DMS53 treated with DMSO at 0.1 percent for 48 hours (cell line): ENCODE data around the gene MED27.
"Not testable (repeated sequence)": the region's sequence is repeated elsewhere in the genome, so short reads cannot be mapped to it uniquely, and the experiment has no call there.

Source experiments
- DNase-seq: peaks from one replicate; lab custom pipeline; 2025; ENCODE audit not compliant: unreplicated experiment; lab: John Stamatoyannopoulos, UW

The MED27 gene

DNA sequence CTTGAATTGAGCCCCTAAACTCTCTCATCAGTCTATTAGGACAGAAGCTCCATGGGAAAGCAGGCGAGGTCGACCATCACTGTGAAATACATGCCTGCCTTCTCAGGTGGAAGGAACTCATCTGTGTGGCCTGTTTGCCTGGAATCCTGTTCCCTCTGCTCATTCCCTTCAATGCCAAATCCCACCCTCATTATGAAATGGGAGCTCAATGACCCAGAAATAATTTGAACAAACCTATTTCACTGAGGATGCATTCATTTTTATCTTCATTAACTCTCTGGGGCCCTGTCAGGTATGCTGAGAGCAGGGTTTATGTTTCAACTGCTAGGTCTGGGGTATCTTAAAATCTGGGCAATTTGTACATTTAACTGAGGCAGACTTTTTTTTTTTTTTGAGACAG, 142.2 kb downstream of the MED27 start:
- DNase-seq: no peak

DNA sequence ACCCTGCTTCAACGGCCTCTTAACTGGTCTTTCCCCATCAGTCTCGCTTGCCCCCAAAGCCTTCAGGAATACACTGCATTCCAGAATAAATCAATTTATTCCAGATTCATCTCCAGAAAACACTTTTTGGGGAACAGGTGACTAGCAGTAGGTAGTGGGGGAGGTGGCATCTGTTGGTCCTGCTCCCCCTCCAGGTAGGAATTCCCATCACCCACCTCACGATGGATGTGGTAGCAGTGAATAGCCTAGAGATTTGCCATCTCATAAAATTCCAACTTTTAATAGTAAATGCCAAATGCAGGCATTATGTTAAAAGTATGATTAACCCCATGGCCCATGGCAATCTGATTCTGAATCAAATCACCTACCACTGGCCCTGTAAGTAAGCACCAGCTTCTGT, 142.7 kb downstream of the MED27 start:
- DNase-seq: no peak

- DNase-seq: no peak
These were observed 145.0 kb downstream of the MED27 start for GRCh38 chr9:131934673-131935072.

GRCh38 chr9:131927091-131927490, 152.6 kb downstream of the MED27 start:
- no peak for DNase-seq

DNA sequence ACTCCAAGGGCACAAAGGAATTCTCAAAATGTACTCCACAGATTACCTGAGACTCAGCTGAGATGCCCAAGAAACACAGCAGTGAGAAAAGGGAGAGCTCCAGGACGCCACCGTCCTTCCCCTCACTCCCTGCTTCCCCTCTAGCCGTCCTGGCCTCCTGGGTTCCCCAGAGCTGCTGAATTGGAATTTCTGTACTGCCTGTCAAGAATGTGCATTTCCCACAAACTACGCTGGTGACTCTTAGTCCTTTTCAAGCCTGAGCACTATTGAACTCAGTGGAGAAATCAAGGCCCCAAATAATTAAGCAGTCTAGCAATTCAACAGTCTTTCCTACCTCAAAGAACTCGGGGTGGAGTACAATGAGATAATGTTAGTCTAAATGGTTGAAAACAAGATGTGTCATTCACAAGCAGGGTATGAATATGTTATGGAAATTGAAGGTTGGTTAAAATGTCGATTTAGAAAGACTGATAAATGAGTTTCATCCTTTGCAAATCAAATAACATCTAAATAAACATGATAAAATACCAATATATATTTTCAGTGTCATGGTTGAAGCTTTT, 153.2 kb downstream of the MED27 start:
- no peak for DNase-seq

DNA sequence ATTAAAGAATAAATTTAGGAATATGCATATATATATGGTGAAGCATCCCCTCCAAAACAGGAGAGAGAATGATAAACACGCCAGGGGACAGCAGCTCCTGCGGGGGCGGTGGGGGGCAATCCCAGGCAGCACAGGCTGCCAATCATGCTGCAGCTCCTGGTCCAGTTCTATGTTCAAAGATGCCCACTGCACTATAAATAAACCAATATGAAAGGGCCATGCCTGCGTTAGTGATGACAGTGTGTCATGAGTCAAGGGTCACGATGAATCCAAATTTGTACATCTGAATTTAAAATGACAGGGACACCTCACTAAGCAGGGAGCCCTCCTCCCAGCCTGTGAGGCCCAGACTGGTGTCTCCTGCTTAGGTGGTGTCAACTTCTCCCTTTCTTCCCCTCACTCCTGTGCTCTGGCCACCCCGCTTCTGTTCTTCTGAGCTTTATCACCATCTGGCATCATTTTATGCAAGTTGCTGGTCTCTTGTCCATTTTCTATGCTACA, 153.9 kb downstream of the MED27 start:
- DNase-seq: no peak

GRCh38 chr9:131923766-131924165, 155.9 kb downstream of the MED27 start:
- no peak for DNase-seq

DNA sequence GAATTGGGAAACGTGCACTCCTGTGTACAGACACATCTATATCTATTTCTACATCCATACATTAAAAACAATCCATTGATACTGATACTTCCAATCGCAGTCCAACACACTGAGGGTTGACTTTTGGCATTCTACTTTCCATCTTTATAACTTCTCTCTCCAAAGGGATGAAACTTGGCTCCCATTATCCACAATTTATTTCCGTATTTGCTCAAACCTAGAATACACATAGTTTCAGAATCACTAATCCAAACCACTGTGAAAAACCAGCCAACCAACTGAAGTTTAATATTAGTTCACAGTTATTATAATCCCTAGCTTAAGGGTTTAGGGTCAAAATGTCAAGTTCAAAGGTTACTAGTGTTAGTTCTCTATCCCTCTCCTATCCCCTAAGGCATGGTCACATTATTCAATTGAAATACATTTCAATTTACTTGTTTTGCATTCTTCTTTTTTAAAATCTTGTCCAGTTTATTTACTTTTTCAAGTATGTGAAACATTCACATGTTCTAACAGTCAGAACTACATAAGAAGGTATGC, 156.5 kb downstream of the MED27 start:
- no peak for DNase-seq

- not testable (repeated sequence) for DNase-seq
These were observed 158.0 kb downstream of the MED27 start for GRCh38 chr9:131921635-131922034.

GRCh38 chr9:131919216-131919615, 160.5 kb downstream of the MED27 start:
- DNase-seq: no peak

- no peak for DNase-seq
These were observed 161.2 kb downstream of the MED27 start for GRCh38 chr9:131918481-131918880.

DNA sequence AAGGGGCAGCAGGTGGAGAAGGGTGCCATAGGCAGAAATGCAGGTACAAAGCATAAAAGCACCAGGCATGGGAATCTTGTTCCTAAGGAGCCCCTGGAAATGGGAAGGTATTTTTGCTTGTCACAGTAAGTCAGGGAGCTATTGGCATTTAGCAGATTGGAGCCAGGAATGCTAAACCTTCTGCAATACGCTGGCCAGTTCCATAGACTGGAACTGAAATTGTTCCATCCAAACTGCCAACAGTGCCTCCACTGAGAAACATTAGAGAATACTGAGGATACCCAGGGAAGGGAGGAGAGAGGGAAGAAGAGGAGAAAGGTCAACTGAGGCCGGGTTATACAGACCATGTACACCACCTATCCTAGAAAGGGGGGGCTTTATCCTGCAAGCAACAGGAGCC, 162.7 kb downstream of the MED27 start:
- DNase-seq: no peak

DNA sequence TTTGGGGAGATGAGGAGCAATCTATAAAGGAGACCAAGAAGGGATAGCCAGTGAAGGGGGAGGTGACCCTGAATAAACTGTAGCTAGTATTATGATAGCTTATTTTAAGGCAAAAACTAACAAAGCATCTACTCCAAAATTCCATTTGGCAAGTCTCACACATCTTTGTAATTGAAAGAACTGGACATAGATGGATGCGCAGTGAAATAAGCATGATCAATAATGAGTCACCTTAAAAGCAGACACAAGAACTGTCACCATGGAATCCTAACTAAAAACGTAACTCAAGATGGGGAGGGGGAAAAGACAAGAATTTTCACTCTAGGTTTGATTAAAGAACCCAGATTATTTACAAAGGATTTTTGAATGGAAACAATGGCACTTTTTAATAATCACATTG, 164.5 kb downstream of the MED27 start:
- DNase-seq: no peak

GRCh38 chr9:131912671-131913070, 167.0 kb downstream of the MED27 start:
- no peak for DNase-seq

GRCh38 chr9:131912069-131912468, 167.6 kb downstream of the MED27 start:
- DNase-seq: no peak

- DNase-seq: no peak
These were observed 169.1 kb downstream of the MED27 start for GRCh38 chr9:131910572-131910971.

DNA sequence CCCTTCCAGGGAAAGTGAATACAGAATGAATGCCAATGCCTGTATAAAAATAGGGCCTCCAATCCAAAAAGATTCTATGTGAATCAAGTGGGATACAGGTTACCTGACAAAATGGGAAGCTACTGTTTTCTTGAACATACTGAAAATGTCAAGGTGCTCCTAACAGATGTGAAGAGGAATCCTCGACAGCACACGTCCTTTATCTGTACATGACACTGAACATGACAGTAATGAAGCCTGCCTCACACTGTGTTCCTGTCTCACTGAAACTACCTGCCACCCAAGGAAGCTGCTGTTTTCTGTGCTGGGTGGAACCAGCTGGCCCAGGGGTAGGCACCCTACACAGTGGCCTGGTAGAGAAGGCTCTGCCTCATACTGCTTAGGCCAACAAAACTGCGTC, 174.5 kb downstream of the MED27 start:
- DNase-seq: no peak

GRCh38 chr9:131899296-131900228, 180.1 kb downstream of the MED27 start:
- no peak for DNase-seq

- DNase-seq: no peak
These were observed 186.7 kb downstream of the MED27 start for GRCh38 chr9:131892902-131893500.

DNA sequence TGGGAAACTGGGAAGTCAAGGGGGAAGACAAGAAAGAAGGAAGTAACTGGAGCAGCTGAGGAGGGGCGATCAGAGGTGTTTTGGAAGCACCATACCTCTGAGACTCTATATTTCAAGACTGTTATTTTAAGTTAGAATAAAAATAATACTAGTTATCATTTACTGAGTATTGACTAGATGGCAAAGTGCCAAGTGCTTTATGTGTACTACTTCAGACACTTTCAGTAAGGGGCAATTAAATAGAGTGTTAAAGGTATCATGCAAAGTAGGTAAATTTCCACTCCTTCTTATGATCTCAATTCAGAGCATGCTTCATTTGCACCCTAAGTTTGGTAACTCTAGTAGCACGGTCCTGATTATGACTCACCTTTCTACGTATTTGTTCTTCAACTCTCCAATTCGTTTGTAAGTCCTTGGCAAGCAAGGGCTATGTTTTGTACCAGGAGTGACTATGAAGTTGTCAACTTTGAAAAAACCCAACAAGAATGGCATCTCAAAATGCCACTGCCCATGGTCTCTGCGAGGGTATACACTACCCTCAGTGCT, 187.4 kb downstream of the MED27 start:
- DNase-seq: peak; percentile 52

DNA sequence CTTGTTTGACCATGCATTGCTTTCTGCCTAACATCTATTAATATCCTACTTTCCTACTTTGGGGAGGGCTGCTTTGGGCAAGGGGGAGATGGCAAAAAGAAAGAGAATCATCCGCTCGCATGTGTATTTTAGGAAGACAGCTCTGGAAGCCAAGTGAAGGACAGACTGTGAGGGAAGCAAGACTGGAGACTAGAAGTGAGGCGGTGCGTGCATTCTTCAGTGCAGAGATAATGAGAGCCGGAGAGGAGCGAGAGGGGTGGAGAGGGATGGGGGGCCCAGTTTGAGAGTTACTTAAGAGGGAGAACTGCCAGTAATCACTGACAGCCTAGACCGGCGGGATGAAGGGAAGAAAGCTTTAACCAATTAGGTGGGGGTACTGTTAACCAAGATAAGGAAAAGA, 188.1 kb downstream of the MED27 start:
- no peak for DNase-seq
